ENCODE measurements around the gene TBCB.
"Not testable (repeated sequence)": the region's sequence is repeated elsewhere in the genome, so short reads cannot be mapped to it uniquely, and the experiment has no call there.

TBCB gene

GRCh38 chr19:36115453-36116343, at the start of gene TBCB:
Gene TBCB (plus strand): TSS chr19:36115468. CDS start chr19:36115561, 93 bp downstream.
- DNase-seq (ENCODE audit: low read depth) = no peak

- no peak for DNase-seq (ENCODE audit: low read depth)
Observed at GRCh38 chr19:36067681-36068080, 47.6 kb upstream of the TBCB start.

DNA sequence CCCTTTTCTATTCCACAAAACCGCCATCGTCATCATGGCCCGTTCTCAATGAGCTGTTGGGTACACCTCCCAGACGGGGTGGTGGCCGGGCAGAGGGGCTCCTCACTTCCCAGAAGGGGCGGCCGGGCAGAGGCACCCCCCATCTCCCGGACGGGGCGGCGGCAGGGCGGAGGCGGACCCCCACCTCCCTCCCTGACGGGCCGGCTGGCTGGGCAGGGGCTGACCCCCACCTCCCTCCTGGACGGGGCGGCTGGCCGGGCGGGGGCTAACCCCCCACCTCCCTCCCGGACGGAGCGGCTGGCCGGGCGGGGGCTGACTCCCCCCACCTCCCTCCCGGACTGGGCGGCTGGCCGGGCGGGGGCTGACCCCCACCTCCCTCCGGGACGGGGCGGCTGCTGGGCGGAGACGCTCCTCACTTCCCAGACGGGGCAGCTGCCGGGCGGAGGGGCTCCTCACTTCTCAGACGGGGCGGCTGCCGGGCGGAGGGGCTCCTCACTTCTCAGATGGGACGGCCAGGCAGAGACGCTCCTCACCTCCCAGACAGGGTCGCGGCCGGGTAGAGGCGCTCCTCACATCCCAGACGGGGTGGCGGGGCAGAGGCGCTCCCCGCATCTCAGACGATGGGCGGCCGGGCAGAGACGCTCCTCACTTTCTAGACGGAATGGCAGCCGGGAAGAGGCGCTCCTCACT, 46.3 kb upstream of the TBCB start:
- DNase-seq (ENCODE audit: low read depth) = not testable (repeated sequence)

DNA sequence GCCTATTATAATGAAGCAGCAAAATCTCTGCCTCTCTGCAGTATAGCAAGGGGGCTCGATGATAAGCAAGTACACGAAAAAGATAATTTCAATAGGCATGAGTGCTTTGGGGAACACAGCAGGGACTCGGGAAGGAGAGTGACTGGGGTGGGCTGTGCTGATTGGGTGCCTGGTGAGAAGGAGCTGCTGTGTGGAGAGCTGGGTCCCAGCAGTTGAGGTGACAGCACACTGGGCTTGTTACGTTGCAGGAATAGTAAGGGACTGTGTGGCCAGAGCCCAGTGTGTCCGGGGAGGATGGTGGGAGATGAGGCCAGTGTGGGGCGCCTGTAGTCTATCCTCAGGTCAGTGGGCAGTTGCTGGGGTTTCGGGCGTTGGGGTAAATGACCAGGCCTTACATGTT, 43.2 kb upstream of the TBCB start:
- DNase-seq (ENCODE audit: low read depth) = no peak

DNA sequence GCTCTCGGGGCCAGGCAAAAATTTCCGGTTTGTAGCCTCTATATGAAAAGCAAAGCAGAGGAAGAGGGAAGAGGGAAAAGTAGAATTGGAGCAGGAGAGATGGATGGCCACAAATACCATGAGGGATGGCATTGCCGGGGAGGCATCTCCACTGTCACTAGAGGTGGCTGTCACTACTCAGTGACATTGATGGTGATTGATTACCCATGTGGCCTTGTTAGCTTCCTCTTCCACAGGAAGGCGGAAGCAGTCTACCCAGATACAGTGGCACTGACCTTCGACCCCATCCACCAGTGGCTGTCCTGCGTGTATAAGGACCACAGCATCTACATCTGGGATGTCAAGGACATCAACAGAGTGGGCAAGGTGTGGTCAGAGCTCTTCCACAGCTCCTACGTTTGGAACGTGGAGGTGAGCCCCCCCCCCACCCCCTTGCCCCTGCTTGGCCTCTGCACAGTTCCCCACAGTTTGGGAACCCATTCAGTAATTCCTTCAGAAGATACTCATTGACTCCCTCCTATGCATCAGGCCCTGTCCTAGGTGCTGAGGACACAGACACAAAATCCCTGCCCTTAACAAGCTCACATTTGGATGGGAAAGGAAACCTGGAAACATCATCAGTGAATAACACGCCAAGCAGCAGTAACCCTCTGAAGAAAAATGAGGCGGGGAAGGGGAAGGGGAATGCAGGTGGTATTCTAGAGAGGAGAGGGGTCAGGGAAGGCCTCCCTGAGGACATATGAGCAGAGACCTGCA, 42.0 kb upstream of the TBCB start:
- DNase-seq (ENCODE audit: low read depth) = no peak

DNA sequence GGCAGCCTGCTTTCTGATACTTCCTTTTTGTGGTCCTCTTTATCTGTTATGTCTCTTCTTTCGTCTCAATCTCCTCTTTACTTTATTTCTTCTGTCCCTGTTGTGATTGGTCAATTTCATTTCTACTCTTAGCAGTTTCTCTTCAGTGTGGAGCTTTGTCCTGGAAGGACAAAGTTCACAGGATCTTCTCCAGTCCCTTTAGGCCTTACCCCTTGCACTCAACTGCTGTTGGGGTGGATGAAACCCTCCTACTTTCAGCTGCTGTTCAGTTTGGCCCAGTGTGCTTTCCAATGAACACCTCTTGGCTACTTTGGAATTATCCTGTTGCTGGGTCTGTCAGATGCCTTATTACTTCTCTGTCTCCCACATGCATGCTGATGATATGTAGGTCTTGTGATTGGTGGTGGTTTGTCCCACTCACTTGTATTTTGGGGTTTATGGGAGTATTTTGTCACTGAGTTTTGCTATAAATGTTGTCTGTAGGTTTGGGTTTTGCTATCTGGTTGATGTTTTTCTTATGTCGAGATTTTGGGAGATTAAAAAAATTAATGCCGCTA, 35.8 kb upstream of the TBCB start:
- no peak for DNase-seq (ENCODE audit: low read depth)

DNA sequence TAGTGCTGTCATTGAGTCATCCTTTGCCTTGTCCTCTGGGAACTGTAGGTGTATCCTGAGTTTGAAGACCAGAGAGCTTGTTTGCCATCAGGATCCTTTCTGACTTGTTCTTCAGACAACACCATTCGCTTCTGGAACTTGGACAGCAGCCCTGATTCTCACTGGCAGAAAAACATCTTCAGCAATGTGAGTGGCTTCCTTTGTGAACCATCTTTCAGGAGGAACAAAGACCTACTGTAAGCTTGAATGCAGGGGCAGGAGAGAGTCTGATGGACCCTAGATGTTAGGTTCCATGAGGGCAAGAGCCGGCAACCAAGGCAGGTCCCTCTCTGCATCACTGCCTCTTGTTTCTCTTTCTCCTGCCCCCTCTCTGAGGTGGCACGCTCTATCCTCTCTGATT, 33.9 kb upstream of the TBCB start:
- DNase-seq (ENCODE audit: low read depth) = no peak

- no peak for DNase-seq (ENCODE audit: low read depth)
Observed at GRCh38 chr19:36081894-36082293, 33.4 kb upstream of the TBCB start.

- DNase-seq (ENCODE audit: low read depth) = no peak
Observed at GRCh38 chr19:36082916-36083315, 32.4 kb upstream of the TBCB start.

DNA sequence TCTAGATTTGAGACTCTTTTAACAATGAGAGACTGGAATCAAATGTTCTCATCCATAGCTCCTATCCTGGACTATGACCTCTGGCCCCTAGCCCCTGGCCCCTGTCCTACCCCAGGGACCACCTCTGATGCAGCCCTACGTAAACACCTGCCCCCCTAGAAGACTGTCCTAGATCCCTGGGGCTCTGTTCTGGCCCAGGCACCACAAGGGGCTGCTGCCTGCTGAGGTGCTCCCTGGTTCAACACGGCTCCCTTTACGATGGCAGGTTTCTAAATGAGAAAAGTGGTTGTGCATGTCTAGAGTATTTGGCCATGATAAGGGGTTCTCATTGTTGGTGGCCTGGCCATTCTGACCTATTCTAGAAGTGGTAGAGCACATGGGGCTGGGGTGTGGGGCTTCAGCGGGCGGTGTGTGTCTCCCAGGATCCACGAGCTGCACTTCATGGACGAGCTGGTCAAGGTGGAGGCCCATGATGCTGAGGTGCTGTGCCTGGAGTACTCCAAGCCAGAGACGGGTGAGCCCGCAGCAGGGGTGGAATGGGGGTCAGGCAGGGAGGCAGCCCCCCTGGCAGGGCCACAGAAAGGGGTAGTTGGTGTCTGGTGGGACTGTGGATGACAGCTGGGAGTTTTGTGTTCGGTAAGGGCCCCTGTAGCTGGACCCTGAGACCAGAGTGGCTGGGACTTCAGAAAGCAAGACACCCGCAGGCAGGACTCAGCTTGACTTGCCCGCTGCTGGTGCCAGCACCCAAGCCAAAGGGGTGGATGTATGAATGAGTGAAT, 30.8 kb upstream of the TBCB start:
- no peak for DNase-seq (ENCODE audit: low read depth)

- DNase-seq (ENCODE audit: low read depth) = no peak
Observed at GRCh38 chr19:36086326-36086725, 28.9 kb upstream of the TBCB start.

DNA sequence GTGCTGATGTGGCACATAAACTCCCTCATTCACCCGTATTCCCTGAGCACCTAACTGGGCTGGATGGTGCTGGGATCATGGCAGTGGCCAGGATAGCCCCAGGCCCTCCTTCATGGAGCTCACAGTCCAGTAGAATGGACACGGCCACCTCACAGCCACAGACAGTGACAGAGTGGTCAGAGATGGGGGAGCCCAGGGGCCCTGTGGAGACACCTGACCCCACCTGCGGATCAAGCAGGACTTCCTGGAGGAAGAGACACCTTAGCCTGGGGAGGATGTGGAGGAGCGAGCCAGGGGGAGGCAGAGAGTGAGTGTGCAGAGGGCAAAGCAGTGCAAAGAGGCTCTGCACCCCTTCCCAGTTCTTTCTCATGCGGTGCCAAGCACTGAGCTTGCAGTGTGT, 25.4 kb upstream of the TBCB start:
- no peak for DNase-seq (ENCODE audit: low read depth)

GRCh38 chr19:36090910-36091695, 24.2 kb upstream of the TBCB start:
- DNase-seq (ENCODE audit: low read depth) = no peak

DNA sequence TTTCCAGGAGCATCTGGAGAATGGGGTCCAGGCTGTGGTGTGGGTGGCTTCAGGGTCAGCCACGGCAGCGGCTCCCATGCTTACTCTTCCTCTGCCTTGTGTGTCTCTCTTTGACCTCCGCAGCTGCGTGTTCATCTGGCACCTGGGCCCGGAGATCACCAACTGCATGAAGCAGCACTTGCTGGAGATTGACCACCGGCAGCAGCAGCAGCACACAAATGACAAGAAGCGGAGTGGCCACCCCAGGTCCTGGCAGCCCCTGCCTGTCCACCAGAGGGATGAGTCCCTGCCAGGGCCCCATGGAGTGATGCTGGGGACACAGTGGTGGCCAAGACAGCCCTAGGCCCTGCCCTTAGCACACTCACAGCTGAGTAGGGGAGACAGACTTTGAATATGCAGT, 22.7 kb upstream of the TBCB start:
- DNase-seq (ENCODE audit: low read depth) = no peak

DNA sequence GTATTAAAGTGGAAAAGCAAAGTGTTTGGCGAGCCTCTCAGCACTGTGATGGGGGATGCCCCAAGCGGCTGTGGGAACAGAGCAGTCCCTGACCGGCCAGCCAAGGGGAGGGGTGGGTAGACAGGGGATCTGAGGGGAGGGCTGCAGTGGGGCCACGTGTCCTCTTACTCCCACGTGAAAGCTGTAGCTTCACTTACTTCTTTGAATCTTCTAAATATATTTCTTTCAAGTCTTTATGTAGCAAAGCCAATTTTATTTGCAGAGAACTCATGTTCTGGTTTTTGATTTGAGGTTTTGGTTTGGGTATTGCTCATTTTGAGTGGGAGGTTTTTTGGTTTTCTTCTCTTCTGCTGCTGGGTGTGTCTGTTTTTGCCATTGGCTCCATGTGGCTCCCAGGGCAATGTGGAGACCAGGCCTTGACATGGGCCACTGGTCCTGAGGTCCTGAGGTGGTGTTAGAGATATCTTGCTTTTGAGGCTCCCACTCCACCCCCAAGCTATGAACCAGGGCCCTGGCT, 22.1 kb upstream of the TBCB start:
- no peak for DNase-seq (ENCODE audit: low read depth)

GRCh38 chr19:36093687-36094086, 21.6 kb upstream of the TBCB start:
- no peak for DNase-seq (ENCODE audit: low read depth)

- DNase-seq (ENCODE audit: low read depth) = no peak
Observed at GRCh38 chr19:36097036-36097435, 18.2 kb upstream of the TBCB start.

GRCh38 chr19:36099166-36099785, 16.0 kb upstream of the TBCB start:
- no peak for DNase-seq (ENCODE audit: low read depth)

DNA sequence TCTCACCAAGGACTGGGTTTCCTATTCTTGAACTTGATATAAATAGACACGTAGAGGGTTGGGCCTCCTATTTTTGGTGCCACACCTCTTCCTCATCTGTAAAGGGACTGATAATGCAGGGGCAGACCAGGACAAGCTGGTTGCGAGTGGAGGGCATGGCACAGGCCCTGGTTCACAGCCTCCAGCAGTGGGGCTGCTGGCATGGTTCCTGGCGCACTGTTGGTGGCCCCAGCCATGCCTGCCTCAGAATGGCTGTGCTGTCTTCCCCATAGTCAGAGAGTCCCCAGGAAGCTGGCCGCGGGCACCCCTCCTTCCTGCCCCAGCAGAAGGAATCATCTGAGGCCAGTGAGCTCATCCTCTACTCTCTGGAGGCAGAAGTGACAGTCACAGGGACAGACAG, 14.8 kb upstream of the TBCB start:
- DNase-seq (ENCODE audit: low read depth) = no peak
